Mesenchymal stem cell (in vitro differentiated cells and primary cell): ENCODE measurements around the gene RIMBP3B.
"Not testable (repeated sequence)": the region's sequence is repeated elsewhere in the genome, so short reads cannot be mapped to it uniquely, and the experiment has no call there.

ENCODE experiments used
- DNase-seq: peaks from one replicate; pipeline ENCODE4 v3.0.0-alpha.2; 2013
- H2AFZ ChIP-seq: one replicate; pipeline ENCODE4 v1.6.1; 2013; ENCODE audit warnings: low read depth, mild to moderate bottlenecking, control low read depth, inconsistent platforms, low read length, moderate library complexity
- H2AK5ac ChIP-seq: 2 replicates; pipeline ENCODE4 v1.6.1; 2013; ENCODE audit warnings: low read length, moderate library complexity, mild to moderate bottlenecking, inconsistent platforms; ENCODE audit not compliant: severe bottlenecking
- H2BK120ac ChIP-seq: one replicate; pipeline ENCODE4 v1.6.1; 2013; ENCODE audit warnings: low read depth, mild to moderate bottlenecking, inconsistent platforms, low read length, moderate library complexity
- H2BK12ac ChIP-seq, 2 experiments: one replicate each; pipeline ENCODE4 v1.6.1; 2013; ENCODE audit warnings: inconsistent platforms in 2 of 2, low read length in 2 of 2, mild to moderate bottlenecking in 2 of 2, moderate library complexity in 2 of 2, control low read depth in 1 of 2
- H2BK15ac ChIP-seq: one replicate; pipeline ENCODE4 v1.6.1; 2013; ENCODE audit warnings: mild to moderate bottlenecking, low read depth, inconsistent platforms; ENCODE audit not compliant: poor library complexity, severe bottlenecking
- H2BK5ac ChIP-seq: 2 replicates; pipeline ENCODE4 v1.6.1; 2013; ENCODE audit warnings: low read depth, mild to moderate bottlenecking, low read length, control low read depth, inconsistent platforms; ENCODE audit not compliant: poor library complexity, severe bottlenecking
- H3K14ac ChIP-seq, 2 experiments: one replicate each; pipeline ENCODE4 v1.6.1; 2013; ENCODE audit warnings: inconsistent platforms in 2 of 2, low read length in 2 of 2, control low read depth in 1 of 2, mild to moderate bottlenecking in 1 of 2, moderate library complexity in 1 of 2
- H3K18ac ChIP-seq, 2 experiments: one replicate each; pipeline ENCODE4 v1.6.1; 2013; ENCODE audit warnings: inconsistent platforms in 2 of 2, low read length in 2 of 2, control low read depth in 1 of 2, low read depth in 1 of 2, mild to moderate bottlenecking in 1 of 2
- H3K23ac ChIP-seq, 2 experiments: one replicate each; pipeline ENCODE4 v1.6.1; 2013; ENCODE audit warnings: inconsistent platforms in 2 of 2, low read length in 2 of 2, mild to moderate bottlenecking in 2 of 2, moderate library complexity in 2 of 2, control low read depth in 1 of 2
- H3K27ac ChIP-seq: 2 replicates; pipeline ENCODE4 v1.5.1; 2013; ENCODE audit warnings: mild to moderate bottlenecking, moderate library complexity, low read length, control low read depth, inconsistent platforms; ENCODE audit not compliant: poor library complexity, severe bottlenecking
- H3K27me3 ChIP-seq, 2 experiments: 2 replicates each; pipeline versions ENCODE4 v1.6.1 to v1.7.0; 2013; ENCODE audit warnings: low read length in 2 of 2, mild to moderate bottlenecking in 2 of 2, moderate library complexity in 2 of 2, control low read depth in 1 of 2, inconsistent platforms in 1 of 2; ENCODE audit not compliant: control insufficient read depth in 1 of 2, insufficient read depth in 1 of 2
- H3K36me3 ChIP-seq, 2 experiments: 2 replicates each; pipeline versions ENCODE4 v1.6.1 to v1.7.0; 2013; ENCODE audit warnings: low read length in 2 of 2, control low read depth in 1 of 2, inconsistent platforms in 1 of 2, low read depth in 1 of 2, mild to moderate bottlenecking in 1 of 2; ENCODE audit not compliant: insufficient read depth in 2 of 2, control insufficient read depth in 1 of 2
- H3K4ac ChIP-seq, 2 experiments: one replicate each; pipeline ENCODE4 v1.6.1; 2013; ENCODE audit warnings: inconsistent platforms in 2 of 2, low read length in 2 of 2, mild to moderate bottlenecking in 2 of 2, moderate library complexity in 2 of 2, control low read depth in 1 of 2, low read depth in 1 of 2
- H3K4me1 ChIP-seq: 2 replicates; pipeline ENCODE4 v1.6.1; 2013; ENCODE audit warnings: low read depth, low read length, control low read depth; ENCODE audit not compliant: control insufficient read depth, insufficient read depth
- H3K4me2 ChIP-seq: 2 replicates; pipeline ENCODE4 v1.6.1; 2013; ENCODE audit warnings: low read length, mild to moderate bottlenecking, inconsistent platforms; ENCODE audit not compliant: poor library complexity, severe bottlenecking
- H3K4me3 ChIP-seq, 2 experiments: 2 replicates each; pipeline versions ENCODE4 v1.5.1 to v1.7.0; 2013; ENCODE audit warnings: low read length in 2 of 2, mild to moderate bottlenecking in 2 of 2, control low read depth in 1 of 2, low read depth in 1 of 2; ENCODE audit not compliant: insufficient read depth in 1 of 2
- H3K79me1 ChIP-seq: replicated peaks from 2 replicates; pipeline ENCODE4 v1.6.1; 2013; ENCODE audit warnings: mild to moderate bottlenecking, control low read depth, low read length, inconsistent platforms; ENCODE audit not compliant: poor library complexity, severe bottlenecking
- H3K9ac ChIP-seq: 2 replicates; pipeline ENCODE4 v1.7.0; 2013; ENCODE audit warnings: mild to moderate bottlenecking, low read length, moderate library complexity
- H3K9me3 ChIP-seq: 2 replicates; pipeline ENCODE4 v1.7.0; 2013; ENCODE audit warnings: mild to moderate bottlenecking, low read length; ENCODE audit not compliant: control insufficient read depth
- H4K8ac ChIP-seq: one replicate; pipeline ENCODE4 v1.6.1; 2013; ENCODE audit warnings: inconsistent platforms, mild to moderate bottlenecking, low read length, moderate library complexity
- H4K91ac ChIP-seq: one replicate; pipeline ENCODE4 v1.6.1; 2013; ENCODE audit warnings: mild to moderate bottlenecking, low read length, inconsistent platforms
- WGBS: methylation state at CpG from one replicate; pipeline ENCODE4 v1.1.7; 2013; ENCODE audit warnings: mixed read lengths; 5-methylcytosine and 5-hydroxymethylcytosine counted together

The RIMBP3B gene

GRCh38 chr22:21363061-21363460 lies 20.5 kb upstream of the RIMBP3B start:
- H2AFZ ChIP-seq = not testable (repeated sequence)

DNA sequence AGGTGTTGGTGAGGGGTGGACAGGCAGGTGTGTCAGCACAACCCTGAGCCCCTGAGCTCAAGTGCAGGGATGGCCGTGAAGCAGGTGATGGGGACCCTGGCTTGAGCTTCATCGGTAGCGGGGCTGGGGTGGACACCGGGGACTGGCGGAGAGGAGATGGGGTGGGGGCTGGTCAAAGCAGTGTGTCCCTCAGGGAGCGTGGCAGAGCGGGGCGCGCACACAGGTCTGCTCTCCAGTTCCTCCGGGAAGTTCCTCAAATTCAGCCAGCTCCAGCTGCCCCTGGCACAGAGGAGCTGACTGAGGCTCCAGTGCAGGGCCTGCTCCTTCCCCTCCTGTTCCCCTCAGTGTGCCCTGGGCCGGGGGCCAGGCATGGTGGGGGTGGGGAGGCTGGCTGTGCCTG lies 19.7 kb upstream of the RIMBP3B start:
- DNase-seq, H2BK120ac ChIP-seq, H3K23ac ChIP-seq, H3K18ac ChIP-seq, H3K79me1 ChIP-seq, H3K14ac ChIP-seq, H2AK5ac ChIP-seq, H2BK12ac ChIP-seq, H3K9me3 ChIP-seq, H3K36me3 ChIP-seq, H4K91ac ChIP-seq, H3K4ac ChIP-seq, H3K4me2 ChIP-seq, H3K9ac ChIP-seq, H4K8ac ChIP-seq, H3K27ac ChIP-seq, H2BK15ac ChIP-seq, H2BK5ac ChIP-seq, H2AFZ ChIP-seq, H3K27me3 ChIP-seq, H3K4me3 ChIP-seq, H3K4me1 ChIP-seq: not testable (repeated sequence)
- no CpG with 5 or more reads among the region's 11 CpGs for WGBS

More at GRCh38 chr22:21363061-21363460, 20.5 kb upstream of the RIMBP3B start:
- H2BK5ac ChIP-seq, H3K23ac ChIP-seq, H4K8ac ChIP-seq, H2AK5ac ChIP-seq, H3K9ac ChIP-seq, H3K4ac ChIP-seq, H4K91ac ChIP-seq, H3K14ac ChIP-seq, H2BK120ac ChIP-seq, H2BK12ac ChIP-seq, H3K4me1 ChIP-seq, H3K79me1 ChIP-seq, H2BK15ac ChIP-seq, H3K27ac ChIP-seq, H3K4me3 ChIP-seq, H3K9me3 ChIP-seq, H3K36me3 ChIP-seq, H3K27me3 ChIP-seq, H3K4me2 ChIP-seq, DNase-seq, H3K18ac ChIP-seq: not testable (repeated sequence)
- no CpG with 5 or more reads among the region's 5 CpGs for WGBS

GRCh38 chr22:21364362-21364761 lies 19.2 kb upstream of the RIMBP3B start:
- H2BK120ac ChIP-seq = not testable (repeated sequence)

DNA sequence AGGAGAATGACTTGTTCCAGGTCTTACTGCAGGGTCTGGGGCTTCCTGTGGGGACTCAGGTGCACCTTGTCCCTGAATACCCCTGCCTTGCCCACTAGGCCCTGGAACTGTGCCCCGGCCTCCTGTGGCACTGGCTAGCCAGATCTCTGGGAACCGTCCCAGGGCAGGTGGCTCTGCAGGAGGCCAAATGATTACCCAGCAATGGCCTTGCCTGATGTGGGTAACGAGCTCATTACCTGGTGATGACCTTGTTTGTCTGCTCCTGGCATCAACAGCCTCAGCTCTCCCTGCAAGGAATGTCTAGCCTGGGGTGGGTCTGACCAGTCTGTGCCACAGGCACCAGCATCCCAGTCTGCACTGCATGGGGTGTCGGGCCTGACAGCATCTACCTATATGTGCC lies 18.2 kb upstream of the RIMBP3B start:
- H2BK12ac ChIP-seq, H2BK5ac ChIP-seq, H4K8ac ChIP-seq, H4K91ac ChIP-seq, H3K9ac ChIP-seq, H3K27me3 ChIP-seq, H2AK5ac ChIP-seq, H2BK15ac ChIP-seq, H3K4ac ChIP-seq, H3K14ac ChIP-seq, H2BK120ac ChIP-seq, H3K27ac ChIP-seq, H3K79me1 ChIP-seq, H3K9me3 ChIP-seq, H3K18ac ChIP-seq, H3K4me1 ChIP-seq, H3K36me3 ChIP-seq, H3K4me3 ChIP-seq, H3K4me2 ChIP-seq, DNase-seq, H2AFZ ChIP-seq, H3K23ac ChIP-seq: not testable (repeated sequence)
- WGBS = no CpG with 5 or more reads among the region's 4 CpGs

More at GRCh38 chr22:21364362-21364761, 19.2 kb upstream of the RIMBP3B start:
- not testable (repeated sequence) for H3K4ac ChIP-seq, H2AK5ac ChIP-seq, H3K18ac ChIP-seq, H3K9me3 ChIP-seq, H3K27ac ChIP-seq, H2BK15ac ChIP-seq, H2AFZ ChIP-seq, H3K27me3 ChIP-seq, H3K79me1 ChIP-seq, H3K4me2 ChIP-seq, DNase-seq, H3K36me3 ChIP-seq, H2BK12ac ChIP-seq, H3K4me3 ChIP-seq, H4K8ac ChIP-seq, H2BK5ac ChIP-seq, H3K9ac ChIP-seq, H4K91ac ChIP-seq, H3K23ac ChIP-seq, H3K4me1 ChIP-seq, H3K14ac ChIP-seq
- WGBS = no CpG with 5 or more reads among the region's 11 CpGs
